K562 (cell line): ENCODE measurements around the gene TAF8. TPM values are rescaled to one million over a fixed set of nuclear protein-coding genes. Genes with fewer than 3 reads are reported as not detected.

ENCODE experiments used
- ATAC-seq: fragments of 200-7000 bp; cut with Tn5 transposase; 3 replicates; pipeline ENCODE4 v1.9.1; 2020; ENCODE audit warnings: moderate library complexity
- BruUV-seq: library from RNA; stranded (reverse); fragments of 400-500 nt; replicated peaks from 2 replicates; lab custom pipeline; 2021; lab: Mats Ljungman, UMichigan
- CTCF ChIA-PET: fragments of 300-600 bp; formaldehyde crosslinking; extraction: SDS; loops from one replicate; lab custom pipeline; 2021; ENCODE audit warnings: low intra/inter-chr PET ratio; lab: Yijun Ruan, JAX
- POLR2A ChIA-PET: fragments of 300-600, 350-650 bp; sonication (Branson Sonifier 250); formaldehyde crosslinking; extraction: SDS; loops from one replicate; lab custom pipeline; 2021; ENCODE audit warnings: antibody characterized with exemption, inconsistent platforms; lab: Yijun Ruan, JAX
- DNase-seq, 4 experiments: peaks; one replicate each; pipeline versions ENCODE4 v3.0.0 to v3.0.0-alpha.2; 2011 to 2018; ENCODE audit warnings: low spot score in 3 of 4, mixed read lengths in 3 of 4; ENCODE audit errors: extremely low read depth in 1 of 4
- FAIRE-seq: peaks from 2 replicates; lab custom pipeline; 2011; peaks lifted over from hg19 to GRCh38; lab: Jason Lieb, UNC
- H2AFZ ChIP-seq: 2 replicates; pipeline ENCODE4 v1.6.0; 2011; ENCODE audit warnings: low read depth, low read length, control low read depth, inconsistent platforms
- H3K27ac ChIP-seq: fragments of 200-600 bp; 3 replicates; pipeline ENCODE4 v1.8.0; 2011; ENCODE audit warnings: low read depth, mild to moderate bottlenecking, control low read depth, inconsistent platforms, low read length, moderate library complexity, mixed read lengths; ENCODE audit errors: extremely low read depth
- H3K27me3 ChIP-seq, 2 experiments: fragments of 300-600 bp in 1 of 2; 2 replicates in 1 of 2; 3 replicates in 1 of 2; pipeline versions ENCODE4 v1.6.0 to v1.8.0; 2011; ENCODE audit warnings: inconsistent platforms in 2 of 2, low read length in 2 of 2, mild to moderate bottlenecking in 1 of 2, mixed read lengths in 1 of 2, moderate library complexity in 1 of 2; ENCODE audit not compliant: control insufficient read depth in 2 of 2, insufficient read depth in 2 of 2
- H3K36me3 ChIP-seq: fragments of 300-600 bp; 3 replicates; pipeline ENCODE4 v1.8.0; 2011; ENCODE audit warnings: mild to moderate bottlenecking, low read length, inconsistent platforms; ENCODE audit not compliant: control insufficient read depth, insufficient read depth
- H3K4me1 ChIP-seq, 2 experiments: fragments of 200-600 bp in 1 of 2; replicated peaks in 1 of 2; 2 replicates in 1 of 2; 3 replicates in 1 of 2; pipeline versions ENCODE4 v1.5.1 to v1.8.0; 2011; ENCODE audit warnings: inconsistent platforms in 2 of 2, low read length in 2 of 2, mild to moderate bottlenecking in 1 of 2, mixed read lengths in 1 of 2, moderate library complexity in 1 of 2; ENCODE audit not compliant: control insufficient read depth in 2 of 2, insufficient read depth in 2 of 2
- H3K4me2 ChIP-seq: 2 replicates; pipeline ENCODE4 v1.6.1; 2011; ENCODE audit warnings: low read length, control low read depth, inconsistent platforms, mixed read lengths; ENCODE audit not compliant: insufficient read depth
- H3K4me3 ChIP-seq: fragments of 200-600 bp; sonication (generic), shearing (Covaris generic); 2 replicates; pipeline ENCODE4 v1.5.1; 2016; ENCODE audit warnings: control low read depth, inconsistent platforms
- H3K79me2 ChIP-seq: fragments of 200-600 bp; 3 replicates; pipeline ENCODE4 v1.8.0; 2011; ENCODE audit warnings: low read length, inconsistent platforms; ENCODE audit not compliant: control insufficient read depth, insufficient read depth
- H3K9ac ChIP-seq, 2 experiments: 2 replicates each; pipeline versions ENCODE4 v1.6.0 to v1.6.1; 2011; ENCODE audit warnings: low read depth in 2 of 2, low read length in 2 of 2, control low read depth in 1 of 2, inconsistent platforms in 1 of 2, mild to moderate bottlenecking in 1 of 2, mixed read lengths in 1 of 2; ENCODE audit not compliant: insufficient read depth in 1 of 2
- H3K9me1 ChIP-seq: one replicate; pipeline ENCODE4 v1.6.0; 2011; ENCODE audit warnings: inconsistent platforms, mild to moderate bottlenecking, low read length, moderate library complexity; ENCODE audit not compliant: control insufficient read depth, insufficient read depth
- H3K9me3 ChIP-seq: replicated peaks from 2 replicates; pipeline ENCODE4 v1.5.1; 2011; ENCODE audit warnings: low read depth, low read length, inconsistent platforms; ENCODE audit not compliant: control insufficient read depth, insufficient read depth
- H4K20me1 ChIP-seq: replicated peaks from 2 replicates; pipeline ENCODE4 v1.6.1; 2011; ENCODE audit warnings: low read length, inconsistent platforms, mixed read lengths; ENCODE audit not compliant: control insufficient read depth, insufficient read depth
- ARID4B ChIP-seq: sonication (generic); formaldehyde crosslinking; IDR thresholded peaks from 2 replicates; pipeline ENCODE4 v1.8.0; 2022; ENCODE audit warnings: mild to moderate bottlenecking, missing genetic modification reagents
- ATF3 ChIP-seq, 2 experiments: fragments of 450-650 bp in 1 of 2; sonication (generic) in 1 of 2; formaldehyde crosslinking in 1 of 2; IDR thresholded peaks in 1 of 2; conservative IDR thresholded peaks in 1 of 2; 2 replicates each; pipeline versions ENCODE4 v1.6.1 to v1.8.1; 2016 to 2023; ENCODE audit warnings: mild to moderate bottlenecking in 2 of 2, moderate library complexity in 2 of 2, inconsistent platforms in 1 of 2, missing genetic modification reagents in 1 of 2
- BHLHE40 ChIP-seq: IDR thresholded peaks from 2 replicates; pipeline ENCODE4 v1.6.1; 2011; ENCODE audit warnings: low read length, improper control_type of control experiment
- CBFA2T3 ChIP-seq: fragments of 450-650 bp; IDR thresholded peaks from 2 replicates; pipeline ENCODE4 v1.6.1; 2017
- CHD2 ChIP-seq: IDR thresholded peaks from 2 replicates; pipeline ENCODE4 v1.6.1; 2011; ENCODE audit warnings: low read depth, low read length
- CTBP1 ChIP-seq: fragments of 450-650 bp; IDR thresholded peaks from 2 replicates; pipeline ENCODE4 v1.6.1; 2016; ENCODE audit warnings: borderline replicate concordance
- ELF2 ChIP-seq: fragments of 250-450 bp; sonication (Bioruptor Pico); IDR thresholded peaks from 2 replicates; pipeline ENCODE4 v1.5.0; 2021; ENCODE audit warnings: mild to moderate bottlenecking
- ESRRA ChIP-seq: fragments of 450-650 bp; IDR thresholded peaks from 2 replicates; pipeline ENCODE4 v1.6.1; 2014; ENCODE audit warnings: low read depth, mild to moderate bottlenecking, moderate library complexity, borderline replicate concordance
- ETV5 ChIP-seq: sonication (generic); formaldehyde crosslinking; IDR thresholded peaks from 2 replicates; pipeline ENCODE4 v1.4.0; 2020; ENCODE audit warnings: low read depth, mild to moderate bottlenecking, missing genetic modification reagents
- HEY1 ChIP-seq: fragments of 250-450 bp; sonication (Bioruptor Pico); IDR thresholded peaks from 2 replicates; pipeline ENCODE4 v1.5.0; 2020; ENCODE audit warnings: mild to moderate bottlenecking, moderate library complexity, borderline replicate concordance
- JUND ChIP-seq, 2 experiments: IDR thresholded peaks; 2 replicates in 1 of 2; 3 replicates in 1 of 2; pipeline ENCODE4 v1.6.1; 2011; ENCODE audit warnings: borderline replicate concordance in 2 of 2, low read depth in 2 of 2, low read length in 2 of 2, improper control_type of control experiment in 1 of 2, missing biosample characterization in 1 of 2, missing genetic modification characterization in 1 of 2, missing genetic modification reagents in 1 of 2
- MED1 ChIP-seq: sonication (generic); formaldehyde crosslinking; IDR thresholded peaks from 2 replicates; pipeline ENCODE4 v1.8.1; 2023; ENCODE audit warnings: missing genetic modification reagents, borderline replicate concordance
- PRPF4 ChIP-seq: fragments of 200-400 bp; formaldehyde crosslinking; IDR thresholded peaks from one replicate; pipeline ENCODE4 v1.6.1; 2017; ENCODE audit warnings: low read length, low read depth, mild to moderate bottlenecking; ENCODE audit not compliant: insufficient read depth, poor library complexity, severe bottlenecking
- SMARCA4 ChIP-seq: fragments of 450-650 bp; IDR thresholded peaks from 2 replicates; pipeline ENCODE4 v1.6.1; 2016
- TAL1 ChIP-seq: fragments of 450-650 bp; IDR thresholded peaks from 2 replicates; pipeline ENCODE4 v1.6.1; 2016; ENCODE audit warnings: mild to moderate bottlenecking
- USF2 ChIP-seq: sonication (generic); formaldehyde crosslinking; IDR thresholded peaks from 2 replicates; pipeline ENCODE4 v1.5.0; 2020; ENCODE audit warnings: missing genetic modification reagents
- WGBS: fragments of 100-300 bp; shearing (Covaris generic); methylation state at CpG from one replicate; pipeline ENCODE4 v1.1.6; 2016; ENCODE audit warnings: low coverage, mixed read lengths; ENCODE audit not compliant: insufficient coverage; ENCODE audit errors: missing lambda C conversion rate; 5-methylcytosine and 5-hydroxymethylcytosine counted together
- in situ Hi-C: fragments of 300-500 bp; cut with MboI; formaldehyde crosslinking; loops from 4 replicates; pipeline ENCODE4 v1.15.0; 2018; ENCODE audit warnings: inconsistent platforms, mixed read lengths
- intact Hi-C: fragments of 100-400 bp; cut with micrococcal nuclease; formaldehyde crosslinking; loops from 2 replicates; pipeline ENCODE4 v1.14.2; 2022
- polyA plus RNA-seq, 8 experiments: library from polyadenylated mRNA; depleted of rRNA in 4 of 8; stranded (reverse) in 5 of 8; unstranded in 3 of 8; fragments of >200 nt; fragmentation: Nextera tagmentation in 2 of 8; fragmentation: Illumina TruSeq in 1 of 8; extraction: Ambion mirVana in 2 of 8; extraction: Trizol in 1 of 8; gene quantifications; 2 replicates each; pipeline versions ENCODE4 v1.2.1 to v1.2.3, GENCODE V29; 2011 to 2014; ENCODE audit warnings: inconsistent platforms in 1 of 8, missing spikeins in 1 of 8
- total RNA-seq, 7 experiments: library from RNA; depleted of rRNA in 6 of 7; stranded (reverse); fragments of >200 nt in 6 of 7; fragmentation: Illumina TruSeq in 2 of 7; extraction: Trizol in 2 of 7; gene quantifications; 2 replicates each; pipeline versions ENCODE4 v1.2.1 to v1.2.3, GENCODE V29; 2011 to 2021; ENCODE audit warnings: low replicate concordance in 1 of 7

TAF8 gene
- total and polyA plus RNA-seq, 9 of the 15 experiments (the other 6 are each of a cell fraction or from before 2014, with no cell fraction given) = 29.4 to 84.0 (median 52.6) TPM

- H2AFZ ChIP-seq = no peak overlapping the region
- H3K9ac ChIP-seq = no peak overlapping the region
- in situ Hi-C loops (no loop called here), intact Hi-C loops (loop anchor here (10.0 kb wide), 1 partner anchor 787 kb away; the partner anchor contains the start of gene RPL7L1)
- H3K79me2 ChIP-seq = no peaks in the 10 kb centered on the region
- H3K36me3 ChIP-seq = no peaks in the 10 kb centered on the region; the same call in 2 of the 3 replicates
- ATAC-seq (no peak), DNase-seq (peak in 1 of 4 experiments; percentile 40), FAIRE-seq (no peak)
- peaks cover 43 to 48% of the 10 kb centered on the region in 2 experiments for H3K4me1 ChIP-seq
- H3K4me2 ChIP-seq = no peak overlapping the region
- ChIA-PET POLR2A (interaction anchor here (0.6 to 2.2 kb wide), 6 partner anchors 14 to 127 kb away, joined by 3 to 8 read pairs (median 4); no protein-coding TSS in a partner anchor), CTCF (no interaction called here)
- 57% methylated on average over 6 of the region's 7 CpGs for WGBS
- H3K27ac ChIP-seq = no peak overlapping the region
- no peaks in the 10 kb centered on the region for H3K9me1 ChIP-seq
- BruUV-seq = no TSS peak
- no peaks in the 10 kb centered on the region for H3K27me3 ChIP-seq
- no peak overlapping the region for H3K4me3 ChIP-seq
- H3K9me3 ChIP-seq = no peaks in the 10 kb centered on the region
- H4K20me1 ChIP-seq = no peaks in the 10 kb centered on the region
- 0 out of 2 replicates have a peak, but pooled peaks have one; percentile 4 for TF ChIP-seq ESRRA
- TF ChIP-seq TAL1 = no peak
- no peak for TF ChIP-seq ARID4B (CRISPR knock-in tag)
- no peak for TF ChIP-seq ELF2 (CRISPR knock-in tag)
- no peak for TF ChIP-seq ETV5 (CRISPR knock-in tag)
- TF ChIP-seq CHD2 = no peak
- TF ChIP-seq SMARCA4 = 0 out of 2 replicates have a peak, but pooled peaks have one; percentile 18
- TF ChIP-seq MED1 (CRISPR knock-in tag) = 0 out of 2 replicates have a peak, but pooled peaks have one; percentile 20
- TF ChIP-seq ATF3 (IDR thresholded peaks at IDR 0.05) = peak; percentile 52; the same call in 1 of the 2 replicates
- TF ChIP-seq ATF3 (CRISPR knock-in tag; conservative IDR thresholded peaks at IDR 0.05) = no peak
- 0 out of 2 replicates have a peak, but pooled peaks have one; percentile 2 for TF ChIP-seq CBFA2T3
- peak; percentile 23; the same call in 1 of the 2 replicates for TF ChIP-seq CTBP1
- no peak for TF ChIP-seq HEY1 (CRISPR knock-in tag)
- TF ChIP-seq JUND (IDR thresholded peaks at IDR 0.05; ENCODE audit: borderline replicate concordance, low read depth, low read length) = no peak
- peak; percentile 34; the same call in 1 of the 3 replicates for TF ChIP-seq JUND (tag; IDR thresholded peaks at IDR 0.05; ENCODE audit: borderline replicate concordance, low read depth, low read length)
- no peak for TF ChIP-seq BHLHE40
- no peak for TF ChIP-seq USF2 (CRISPR knock-in tag)
- TF ChIP-seq PRPF4 = no peak
Observed at GRCh38 chr6:42088101-42088591, 37.8 kb downstream of the TAF8 start.
